GM12874 (cell line): ENCODE data around the gene TESK2.

Experiments
- CTCF ChIP-seq: IDR thresholded peaks from 2 replicates; pipeline ENCODE4 v1.5.1; 2011; ENCODE audit warnings: low read depth, mild to moderate bottlenecking, control low read depth, low read length, moderate library complexity; ENCODE audit not compliant: insufficient read depth

TESK2 gene

GRCh38 chr1:45321444-45321843, 169.5 kb downstream of the TESK2 start:
- no peak for TF ChIP-seq CTCF

- no peak for TF ChIP-seq CTCF
Measured at GRCh38 chr1:45319761-45320160, 171.2 kb downstream of the TESK2 start.

- TF ChIP-seq CTCF, result no peak
Measured at GRCh38 chr1:45317166-45317565, 173.8 kb downstream of the TESK2 start.

- no peak for TF ChIP-seq CTCF
Measured at GRCh38 chr1:45314266-45314665, 176.7 kb downstream of the TESK2 start.

GRCh38 chr1:45306905-45307304, 184.1 kb downstream of the TESK2 start:
- no peak for TF ChIP-seq CTCF

GRCh38 chr1:45306319-45306718, 184.6 kb downstream of the TESK2 start:
- no peak for TF ChIP-seq CTCF

- no peak for TF ChIP-seq CTCF
Measured at GRCh38 chr1:45305231-45305630, 185.7 kb downstream of the TESK2 start.

GRCh38 chr1:45304311-45305081, 186.5 kb downstream of the TESK2 start:
- no peak for TF ChIP-seq CTCF
